Panc1 (cell line): ENCODE results near the gene MECR. TPM values are rescaled to one million over a fixed set of nuclear protein-coding genes. Genes with fewer than 3 reads are reported as not detected.

Source experiments
- ATAC-seq: fragments of 200-7000 bp; cut with Tn5 transposase; 2 replicates; pipeline ENCODE4 v1.9.1; 2020; ENCODE audit warnings: mild to moderate bottlenecking, moderate library complexity
- BruUV-seq: library from RNA; stranded (reverse); fragments of 400-500 nt; replicated peaks from 2 replicates; lab custom pipeline; 2021; lab: Mats Ljungman, UMichigan
- CTCF ChIA-PET: fragments of 300-600 bp; sonication (Branson Sonifier 250); formaldehyde crosslinking; loops from one replicate; lab custom pipeline; 2022; ENCODE audit warnings: antibody characterized with exemption; lab: Charles Lee
- POLR2A ChIA-PET: fragments of 300-600 bp; sonication (Branson Sonifier 250); formaldehyde crosslinking; loops from one replicate; lab custom pipeline; 2022; ENCODE audit warnings: antibody characterized with exemption; lab: Charles Lee
- DNase-seq: peaks from one replicate; pipeline ENCODE4 v3.0.0-alpha.2; 2010; ENCODE audit warnings: low read depth, low spot score
- H3K27ac ChIP-seq: 2 replicates; pipeline ENCODE4 v1.5.1; 2011; ENCODE audit warnings: mild to moderate bottlenecking, low read length, inconsistent platforms
- H3K27me3 ChIP-seq: fragments of 200-500 bp; sonication (Bioruptor generic); 2 replicates; pipeline ENCODE4 v1.6.0; 2014; ENCODE audit warnings: low read length, inconsistent platforms; ENCODE audit not compliant: control insufficient read depth, insufficient read depth
- H3K36me3 ChIP-seq: fragments of 200-500 bp; sonication (Bioruptor generic); 2 replicates; pipeline ENCODE4 v1.5.1; 2014; ENCODE audit warnings: inconsistent platforms, mild to moderate bottlenecking, low read length, moderate library complexity; ENCODE audit not compliant: control insufficient read depth, insufficient read depth
- H3K4me1 ChIP-seq: 2 replicates; pipeline ENCODE4 v1.5.1; 2011; ENCODE audit warnings: inconsistent platforms, mild to moderate bottlenecking, low read length, moderate library complexity; ENCODE audit not compliant: control insufficient read depth, insufficient read depth
- H3K4me3 ChIP-seq, 2 experiments: 2 replicates each; pipeline ENCODE4 v1.5.1; 2011 to 2012; ENCODE audit warnings: low read depth in 2 of 2, low read length in 2 of 2, mild to moderate bottlenecking in 2 of 2, inconsistent platforms in 1 of 2, moderate library complexity in 1 of 2
- H3K9me3 ChIP-seq: fragments of 200-500 bp; sonication (Bioruptor generic); 2 replicates; pipeline ENCODE4 v1.5.1; 2014; ENCODE audit warnings: low read depth, mild to moderate bottlenecking, inconsistent platforms, low read length, moderate library complexity; ENCODE audit not compliant: control insufficient read depth, insufficient read depth
- CTCF ChIP-seq: fragments of 450-650 bp; IDR thresholded peaks from 2 replicates; pipeline ENCODE4 v1.5.1; 2017; ENCODE audit warnings: mild to moderate bottlenecking
- POLR2AphosphoS5 ChIP-seq: IDR thresholded peaks from 2 replicates; pipeline ENCODE4 v1.6.1; 2012; ENCODE audit warnings: mild to moderate bottlenecking, low read depth, low read length, moderate library complexity
- SIN3A ChIP-seq: IDR thresholded peaks from 2 replicates; pipeline ENCODE4 v1.6.1; 2012; ENCODE audit warnings: low read depth, mild to moderate bottlenecking, low read length, moderate library complexity, borderline replicate concordance; ENCODE audit not compliant: insufficient read depth
- TCF7L2 ChIP-seq: IDR thresholded peaks from 2 replicates; pipeline ENCODE4 v1.6.1; 2011; ENCODE audit warnings: mild to moderate bottlenecking, low read depth, low read length, inconsistent platforms
- in situ Hi-C: cut with HindIII; loops from 2 replicates; pipeline ENCODE4 v1.10.0; 2016; ENCODE audit warnings: low sequenced_read_pairs, low pct_unique_long_range_greater_than_20kb
- intact Hi-C: fragments of 100-400 bp; cut with micrococcal nuclease; formaldehyde crosslinking; loops from one replicate; pipeline ENCODE4 v1.10.0; 2022; ENCODE audit not compliant: unreplicated experiment
- total RNA-seq: library from RNA; stranded (reverse); gene quantifications from one replicate; pipeline ENCODE4 v1.2.1, GENCODE V29; 2021; ENCODE audit not compliant: unreplicated experiment
- TF ChIP-seq, protein P1 (sequence below), 2 experiments: IDR thresholded peaks; 2 replicates each; pipeline ENCODE4 v1.6.1; 2011 to 2012; ENCODE audit warnings: low read depth in 2 of 2, control low read depth in 1 of 2, low read length in 1 of 2, mild to moderate bottlenecking in 1 of 2, moderate library complexity in 1 of 2; ENCODE audit not compliant: insufficient read depth in 1 of 2

MECR gene
- total RNA-seq, 1 experiment from 2014 or later, result 25.7 TPM

GRCh38 chr1:29213055-29213454 is 17.7 kb downstream of the MECR start:
- ATAC-seq (no peak), DNase-seq (no peak)
- POLR2A ChIA-PET, result no interaction called here
- no peaks in the 10 kb centered on the region for H3K9me3 ChIP-seq
- CTCF ChIA-PET, result no interaction called here
- TF ChIP-seq CTCF (no peak), TCF7L2 (no peak), SIN3A (no peak), POLR2AphosphoS5 (no peak)
- TF ChIP-seq, protein P1, sequence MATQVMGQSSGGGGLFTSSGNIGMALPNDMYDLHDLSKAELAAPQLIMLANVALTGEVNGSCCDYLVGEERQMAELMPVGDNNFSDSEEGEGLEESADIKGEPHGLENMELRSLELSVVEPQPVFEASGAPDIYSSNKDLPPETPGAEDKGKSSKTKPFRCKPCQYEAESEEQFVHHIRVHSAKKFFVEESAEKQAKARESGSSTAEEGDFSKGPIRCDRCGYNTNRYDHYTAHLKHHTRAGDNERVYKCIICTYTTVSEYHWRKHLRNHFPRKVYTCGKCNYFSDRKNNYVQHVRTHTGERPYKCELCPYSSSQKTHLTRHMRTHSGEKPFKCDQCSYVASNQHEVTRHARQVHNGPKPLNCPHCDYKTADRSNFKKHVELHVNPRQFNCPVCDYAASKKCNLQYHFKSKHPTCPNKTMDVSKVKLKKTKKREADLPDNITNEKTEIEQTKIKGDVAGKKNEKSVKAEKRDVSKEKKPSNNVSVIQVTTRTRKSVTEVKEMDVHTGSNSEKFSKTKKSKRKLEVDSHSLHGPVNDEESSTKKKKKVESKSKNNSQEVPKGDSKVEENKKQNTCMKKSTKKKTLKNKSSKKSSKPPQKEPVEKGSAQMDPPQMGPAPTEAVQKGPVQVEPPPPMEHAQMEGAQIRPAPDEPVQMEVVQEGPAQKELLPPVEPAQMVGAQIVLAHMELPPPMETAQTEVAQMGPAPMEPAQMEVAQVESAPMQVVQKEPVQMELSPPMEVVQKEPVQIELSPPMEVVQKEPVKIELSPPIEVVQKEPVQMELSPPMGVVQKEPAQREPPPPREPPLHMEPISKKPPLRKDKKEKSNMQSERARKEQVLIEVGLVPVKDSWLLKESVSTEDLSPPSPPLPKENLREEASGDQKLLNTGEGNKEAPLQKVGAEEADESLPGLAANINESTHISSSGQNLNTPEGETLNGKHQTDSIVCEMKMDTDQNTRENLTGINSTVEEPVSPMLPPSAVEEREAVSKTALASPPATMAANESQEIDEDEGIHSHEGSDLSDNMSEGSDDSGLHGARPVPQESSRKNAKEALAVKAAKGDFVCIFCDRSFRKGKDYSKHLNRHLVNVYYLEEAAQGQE (IDR thresholded peaks at IDR 0.05; ENCODE audit: insufficient read depth in 1 of 2, low read depth in 2 of 2, low read length in 1 of 2), result no peak
- BruUV-seq, result no TSS peak
- no peaks in the 10 kb centered on the region for H3K4me1 ChIP-seq
- H3K36me3 ChIP-seq, result no peaks in the 10 kb centered on the region
- H3K27me3 ChIP-seq, result no peaks in the 10 kb centered on the region
- intact Hi-C loops, result no loop called here
- no peak overlapping the region for H3K4me3 ChIP-seq
- H3K27ac ChIP-seq, result no peak overlapping the region
- in situ Hi-C loops, result no loop called here

GRCh38 chr1:29211086-29212030 is 19.4 kb downstream of the MECR start:
- Histone ChIP-seq H3K27me3 (no peaks in the 10 kb centered on the region), H3K4me3 (no peak overlapping the region), H3K9me3 (no peaks in the 10 kb centered on the region), H3K27ac (no peak overlapping the region), H3K4me1 (no peaks in the 10 kb centered on the region), H3K36me3 (no peaks in the 10 kb centered on the region)
- DNase-seq (no peak), ATAC-seq (no peak)
- POLR2A ChIA-PET, result no interaction called here
- no TSS peak for BruUV-seq
- TF ChIP-seq, protein P1 (IDR thresholded peaks at IDR 0.05; ENCODE audit: insufficient read depth in 1 of 2, low read depth in 2 of 2, low read length in 1 of 2), result no peak
- TF ChIP-seq TCF7L2 (no peak), CTCF (no peak), SIN3A (no peak), POLR2AphosphoS5 (no peak)
- CTCF ChIA-PET, result no interaction called here
- intact Hi-C loops, result no loop called here
- in situ Hi-C loops, result no loop called here
